ENCODE measurements around the gene TLE4.

TLE4 gene

GRCh38 chr9:79562749-79563386 is 8.9 kb upstream of the TLE4 start:
- H3K4me3 ChIP-seq (ENCODE audit: control insufficient read depth, low read depth, low read length), result no peak overlapping the region
- no peak for DNase-seq (ENCODE audit: low read depth)
- TF ChIP-seq CTCF (IDR thresholded peaks at IDR 0.05; ENCODE audit: control insufficient read depth, insufficient read depth, low read depth, low read length, missing control alignments), result no peak

DNA sequence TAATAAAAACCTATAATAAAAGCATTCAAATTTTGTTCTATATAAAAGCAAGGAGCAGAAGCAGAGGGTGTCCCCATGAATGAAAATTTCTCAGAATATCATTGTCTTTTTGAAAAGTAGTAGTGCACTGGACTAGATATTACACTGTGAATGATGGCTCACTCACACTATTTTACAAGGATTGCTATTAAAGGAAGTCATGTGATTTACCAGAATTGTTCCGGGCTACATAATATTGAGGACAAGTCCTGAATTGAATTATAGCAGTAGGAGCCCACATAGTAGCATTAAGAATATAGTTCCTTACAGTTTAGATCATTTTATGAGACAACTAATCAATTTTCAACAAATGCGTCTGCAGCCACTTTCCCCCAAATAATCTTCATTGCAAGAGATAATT is 7.7 kb upstream of the TLE4 start:
- TF ChIP-seq CTCF (IDR thresholded peaks at IDR 0.05; ENCODE audit: control insufficient read depth, insufficient read depth, low read depth, low read length, missing control alignments), result no peak
- DNase-seq (ENCODE audit: low read depth), result no peak
- no peak overlapping the region for H3K4me3 ChIP-seq (ENCODE audit: control insufficient read depth, low read depth, low read length)

GRCh38 chr9:79565245-79565644 is 6.5 kb upstream of the TLE4 start:
- H3K4me3 ChIP-seq (ENCODE audit: control insufficient read depth, low read depth, low read length), result no peak overlapping the region
- DNase-seq (ENCODE audit: low read depth), result no peak
- no peak for TF ChIP-seq CTCF (IDR thresholded peaks at IDR 0.05; ENCODE audit: control insufficient read depth, insufficient read depth, low read depth, low read length, missing control alignments)

- no peak for TF ChIP-seq CTCF (IDR thresholded peaks at IDR 0.05; ENCODE audit: control insufficient read depth, insufficient read depth, low read depth, low read length, missing control alignments)
- no peak overlapping the region for H3K4me3 ChIP-seq (ENCODE audit: control insufficient read depth, low read depth, low read length)
- DNase-seq (ENCODE audit: low read depth), result no peak
These were observed 4.1 kb upstream of the TLE4 start for GRCh38 chr9:79567671-79568098.

GRCh38 chr9:79568337-79569101 is 3.2 kb upstream of the TLE4 start:
- DNase-seq (ENCODE audit: low read depth), result no peak
- no peak overlapping the region for H3K4me3 ChIP-seq (ENCODE audit: control insufficient read depth, low read depth, low read length)
- no peak for TF ChIP-seq CTCF (IDR thresholded peaks at IDR 0.05; ENCODE audit: control insufficient read depth, insufficient read depth, low read depth, low read length, missing control alignments)

GRCh38 chr9:79569814-79570447 is 1.8 kb upstream of the TLE4 start:
- peak overlapping the region; percentile 75 for H3K4me3 ChIP-seq (ENCODE audit: control insufficient read depth, low read depth, low read length)
- TF ChIP-seq CTCF (IDR thresholded peaks at IDR 0.05; ENCODE audit: control insufficient read depth, insufficient read depth, low read depth, low read length, missing control alignments), result no peak
- no peak for DNase-seq (ENCODE audit: low read depth)

Data from AG09309 (cell line).